Activated naive CD4-positive, alpha-beta T cell (primary cell): ENCODE results near the gene PAK6.
A peak's percentile ranks its signal among the peaks of the same experiment; 100 is the strongest.

Experiments used
- DNase-seq, 4 experiments: peaks; one replicate each; lab custom pipeline; 2025; lab: John Stamatoyannopoulos, UW

PAK6 gene

GRCh38 chr15:40276927-40277326 is 38.1 kb downstream of the PAK6 start:
- no peak for DNase-seq

- no peak for DNase-seq
Observed at GRCh38 chr15:40277471-40277870, 38.6 kb downstream of the PAK6 start.

- no peak for DNase-seq
Observed at GRCh38 chr15:40278026-40278425, 39.2 kb downstream of the PAK6 start.

GRCh38 chr15:40279437-40280141 is 40.7 kb downstream of the PAK6 start:
- peak; percentile 36 to 70 (median 61) for DNase-seq

GRCh38 chr15:40280260-40281056 is 41.6 kb downstream of the PAK6 start:
- no peak for DNase-seq

- DNase-seq: no peak
Observed at GRCh38 chr15:40281057-40281800, 42.4 kb downstream of the PAK6 start.

- DNase-seq: no peak
Observed at GRCh38 chr15:40281801-40282146, 42.9 kb downstream of the PAK6 start.

- DNase-seq: peak in 1 of 4 experiments; percentile 35
Observed at GRCh38 chr15:40282147-40282868, 43.4 kb downstream of the PAK6 start.

GRCh38 chr15:40282869-40283614 is 44.2 kb downstream of the PAK6 start, which contains the start of gene ANKRD63:
TSS of gene ANKRD63 (minus strand) at chr15:40283064. CDS start at chr15:40282586, 478 bp downstream.
- peak in 2 of 4 experiments; percentile 21 to 29 for DNase-seq

- DNase-seq: no peak
Observed at GRCh38 chr15:40283615-40284300, 44.9 kb downstream of the PAK6 start.

GRCh38 chr15:40285151-40285550 is 46.3 kb downstream of the PAK6 start:
- no peak for DNase-seq

- no peak for DNase-seq
Observed at GRCh38 chr15:40285554-40286011, 46.7 kb downstream of the PAK6 start.

- no peak for DNase-seq
Observed at GRCh38 chr15:40286061-40286532, 47.2 kb downstream of the PAK6 start.

GRCh38 chr15:40286794-40287193 is 47.9 kb downstream of the PAK6 start:
- DNase-seq: no peak

- DNase-seq: no peak
Observed at GRCh38 chr15:40287505-40287904, 48.6 kb downstream of the PAK6 start.

- DNase-seq: no peak
Observed at GRCh38 chr15:40287968-40288367, 49.1 kb downstream of the PAK6 start.

GRCh38 chr15:40289140-40289775 is 50.4 kb downstream of the PAK6 start:
- DNase-seq: no peak

GRCh38 chr15:40290545-40290917 is 51.7 kb downstream of the PAK6 start:
- no peak for DNase-seq

- no peak for DNase-seq
Observed at GRCh38 chr15:40290918-40291574, 52.2 kb downstream of the PAK6 start.
